A673 (cell line): ENCODE measurements around the gene ZIC5. TPM values are rescaled to one million over a fixed set of nuclear protein-coding genes. Genes with fewer than 3 reads are reported as not detected.

Experiments used
- BruUV-seq: library from RNA; stranded (reverse); fragments of 400-500 nt; replicated peaks from 2 replicates; lab custom pipeline; 2021; lab: Mats Ljungman, UMichigan
- CTCF ChIA-PET: fragments of 300-600 bp; sonication (Branson Sonifier 250); formaldehyde crosslinking; loops from one replicate; lab custom pipeline; 2022; ENCODE audit warnings: antibody characterized with exemption; lab: Charles Lee
- POLR2A ChIA-PET: fragments of 300-600 bp; sonication (Branson Sonifier 250); formaldehyde crosslinking; loops from one replicate; lab custom pipeline; 2022; ENCODE audit warnings: antibody characterized with exemption; ENCODE audit not compliant: low non-redundant PET; lab: Charles Lee
- DNase-seq: peaks from one replicate; pipeline ENCODE4 v3.0.0-alpha.2; 2015; ENCODE audit warnings: low spot score
- H3K27ac ChIP-seq: fragments of 200-600 bp; sonication (generic); 2 replicates; pipeline ENCODE4 v1.5.1; 2016; ENCODE audit warnings: mixed run types, low read depth, mild to moderate bottlenecking, mixed read lengths, antibody characterized with exemption, low read length; ENCODE audit not compliant: poor library complexity, severe bottlenecking
- H3K27me3 ChIP-seq: fragments of 200-600 bp; sonication (generic); replicated peaks from 2 replicates; pipeline ENCODE4 v1.6.1; 2017; ENCODE audit warnings: mixed run types, low read depth, mild to moderate bottlenecking, mixed read lengths, antibody characterized with exemption, low read length; ENCODE audit not compliant: insufficient read depth, poor library complexity
- H3K36me3 ChIP-seq: fragments of 200-600 bp; sonication (generic); 2 replicates; pipeline ENCODE4 v1.6.1; 2016; ENCODE audit warnings: mixed run types, mild to moderate bottlenecking, mixed read lengths, antibody characterized with exemption, low read length; ENCODE audit not compliant: insufficient read depth, poor library complexity, severe bottlenecking
- H3K4me1 ChIP-seq: fragments of 200-600 bp; sonication (generic); 2 replicates; pipeline ENCODE4 v1.6.1; 2017; ENCODE audit warnings: mixed run types, mild to moderate bottlenecking, mixed read lengths, antibody characterized with exemption, low read length; ENCODE audit not compliant: insufficient read depth, poor library complexity, severe bottlenecking
- H3K4me3 ChIP-seq: fragments of 200-600 bp; sonication (generic); 2 replicates; pipeline ENCODE4 v1.5.1; 2016; ENCODE audit warnings: low read depth, mixed run types, mild to moderate bottlenecking, mixed read lengths, low read length; ENCODE audit not compliant: poor library complexity, severe bottlenecking
- H3K9me3 ChIP-seq: fragments of 200-600 bp; sonication (generic); 2 replicates; pipeline ENCODE4 v1.6.1; 2016; ENCODE audit warnings: mixed run types, low read depth, mild to moderate bottlenecking, mixed read lengths, antibody characterized with exemption, low read length; ENCODE audit not compliant: poor library complexity, severe bottlenecking
- CTCF ChIP-seq: fragments of 300-800, 200-600 bp; sonication (generic); conservative IDR thresholded peaks from 2 replicates; pipeline ENCODE4 v1.5.1; 2017; ENCODE audit warnings: low read depth, mild to moderate bottlenecking, antibody characterized with exemption, low read length, moderate library complexity, mixed read lengths
- EZH2 ChIP-seq: fragments of 200-600 bp; sonication (generic); IDR thresholded peaks from 2 replicates; pipeline ENCODE4 v1.6.1; 2017; ENCODE audit warnings: borderline replicate concordance, low read depth, mild to moderate bottlenecking, mixed read lengths, antibody characterized with exemption, low read length; ENCODE audit not compliant: poor library complexity, severe bottlenecking
- intact Hi-C: fragments of 100-400 bp; cut with micrococcal nuclease; formaldehyde crosslinking; loops from one replicate; pipeline ENCODE4 v1.10.0; 2022; ENCODE audit not compliant: unreplicated experiment
- total RNA-seq: library from RNA; stranded (reverse); gene quantifications from 2 replicates; pipeline ENCODE4 v1.2.3, GENCODE V29; 2021

The ZIC5 gene
- total RNA-seq, 1 experiment from 2014 or later, result 25.2 TPM

- no peaks in the 10 kb centered on the region for H3K9me3 ChIP-seq
- no peak for DNase-seq
- no peak overlapping the region for H3K27ac ChIP-seq
- ChIA-PET CTCF (no interaction called here), POLR2A (no interaction called here)
- intact Hi-C loops, result no loop called here
- no TSS peak for BruUV-seq
- no peaks in the 10 kb centered on the region for H3K4me1 ChIP-seq
- no peaks in the 10 kb centered on the region for H3K27me3 ChIP-seq
- no peak overlapping the region for H3K4me3 ChIP-seq
- no peak for TF ChIP-seq CTCF
- TF ChIP-seq EZH2, result no peak
- no peaks in the 10 kb centered on the region for H3K36me3 ChIP-seq
Measured at GRCh38 chr13:99932912-99933311, 38.7 kb downstream of the ZIC5 start.

DNA sequence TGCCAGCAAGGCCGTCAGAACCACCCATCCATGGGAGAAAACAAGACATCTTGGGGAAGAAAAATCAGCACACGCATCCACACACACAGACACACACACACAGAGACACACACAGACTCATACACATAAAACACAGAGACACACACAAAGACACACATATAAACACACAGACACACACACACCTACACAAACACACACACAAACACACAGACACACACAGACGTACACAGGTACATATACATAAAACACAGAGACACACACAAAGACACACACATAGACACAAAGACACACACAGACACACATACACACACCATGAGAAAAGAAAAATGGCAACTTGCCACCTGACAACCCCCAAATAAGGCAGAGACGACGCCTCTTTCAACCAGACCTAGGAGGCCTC lies 40.6 kb downstream of the ZIC5 start:
- Histone ChIP-seq H3K27ac (no peak overlapping the region), H3K9me3 (no peaks in the 10 kb centered on the region), H3K4me1 (no peaks in the 10 kb centered on the region), H3K36me3 (no peaks in the 10 kb centered on the region), H3K27me3 (no peaks in the 10 kb centered on the region), H3K4me3 (no peak overlapping the region)
- ChIA-PET POLR2A (interaction anchor here (0.6 kb wide), 1 partner anchor 54 kb away, joined by 3 read pairs; no protein-coding TSS in a partner anchor), CTCF (no interaction called here)
- no peak for TF ChIP-seq CTCF
- TF ChIP-seq EZH2, result no peak
- DNase-seq, result no peak
- intact Hi-C loops, result no loop called here
- BruUV-seq, result no TSS peak

GRCh38 chr13:99929866-99930265 lies 41.7 kb downstream of the ZIC5 start:
- no peaks in the 10 kb centered on the region for H3K4me1 ChIP-seq
- TF ChIP-seq CTCF (no peak), EZH2 (no peak)
- ChIA-PET POLR2A (no interaction called here), CTCF (no interaction called here)
- intact Hi-C loops, result no loop called here
- H3K27ac ChIP-seq, result no peak overlapping the region
- no TSS peak for BruUV-seq
- H3K9me3 ChIP-seq, result no peaks in the 10 kb centered on the region
- H3K4me3 ChIP-seq, result no peak overlapping the region
- no peaks in the 10 kb centered on the region for H3K27me3 ChIP-seq
- DNase-seq, result no peak
- H3K36me3 ChIP-seq, result no peaks in the 10 kb centered on the region
